ENCODE results near the gene EPS8L1. TPM values are rescaled to one million over a fixed set of nuclear protein-coding genes. Genes with fewer than 3 reads are reported as not detected.

Gene EPS8L1
- total and polyA plus RNA-seq, 2 of the 4 experiments (the other 2 are of a cell fraction): 0.90 to 2.9 TPM

- Histone ChIP-seq H2AFZ (replicated peaks; ENCODE audit: low read length, poor library complexity) (no peak overlapping the region), H2BK5ac (ENCODE audit: low read depth, low read length, poor library complexity, severe bottlenecking) (no peak overlapping the region), H3K36me3 (ENCODE audit: control insufficient read depth, insufficient read depth, low read length) (no peaks in the 10 kb centered on the region), H3K9ac (ENCODE audit: low read depth, low read length) (no peak overlapping the region), H3K14ac (replicated peaks; ENCODE audit: low read depth, low read length) (no peak overlapping the region), H2BK15ac (ENCODE audit: low read depth, low read length) (no peak overlapping the region), H3K9me1 (ENCODE audit: insufficient read depth, low read length) (no peaks in the 10 kb centered on the region), H4K8ac (ENCODE audit: low read depth in 2 of 2, low read length in 2 of 2) (no peak overlapping the region), H3K56ac (ENCODE audit: extremely low read depth, insufficient read depth, low read length) (no peak overlapping the region), H3K4me3 (ENCODE audit: insufficient read depth, low read depth, low read length) (no peak overlapping the region), H3K18ac (ENCODE audit: low read depth, low read length) (no peak overlapping the region), H3K23ac (ENCODE audit: low read depth, low read length) (no peak overlapping the region), H2AK9ac (replicated peaks; ENCODE audit: low read depth, low read length, poor library complexity) (no peak overlapping the region), H4K5ac (ENCODE audit: low read depth, low read length) (no peak overlapping the region), H2BK120ac (ENCODE audit: low read depth, low read length) (no peak overlapping the region), H3K27me3 (ENCODE audit: control insufficient read depth, insufficient read depth, low read length) (no peaks in the 10 kb centered on the region), H4K20me1 (ENCODE audit: insufficient read depth, low read length) (no peaks in the 10 kb centered on the region), H2AK5ac (ENCODE audit: low read depth, low read length) (no peak overlapping the region), H2BK20ac (ENCODE audit: low read depth, low read length) (no peak overlapping the region), H3K9me3 (ENCODE audit: control insufficient read depth, insufficient read depth, low read length) (peaks cover 10% of the 10 kb centered on the region; the same call in 1 of the 2 replicates), H3K79me1 (ENCODE audit: low read depth in 1 of 2, low read length in 2 of 2) (no peaks in the 10 kb centered on the region), H3K4ac (ENCODE audit: low read depth, low read length) (no peak overlapping the region), H3K4me1 (ENCODE audit: control insufficient read depth, insufficient read depth, low read length) (no peaks in the 10 kb centered on the region), H3K27ac (ENCODE audit: insufficient read depth, low read length) (no peak overlapping the region), H4K91ac (ENCODE audit: insufficient read depth, low read depth, low read length) (no peak overlapping the region), H3K4me2 (ENCODE audit: low read depth, low read length) (no peak overlapping the region)
- in situ Hi-C loops (cut with MboI; ENCODE audit: low sequenced_read_pairs) (no loop called here), dilution Hi-C loops (cut with HindIII; ENCODE audit: low sequenced_read_pairs, unreplicated experiment) (no loop called here), intact Hi-C loops (cut with micrococcal nuclease) (no loop called here)
- WGBS, 2 experiments (ENCODE audit: extremely low coverage in 2 of 2, insufficient read length in 1 of 2): no CpG with 5 or more reads among the region's 2 CpGs
- TF ChIP-seq BHLHE40 (IDR thresholded peaks at IDR 0.05; ENCODE audit: low read depth, low read length) (no peak), FOS (IDR thresholded peaks at IDR 0.05; ENCODE audit: low read depth, low read length) (no peak), MXI1 (IDR thresholded peaks at IDR 0.05; ENCODE audit: borderline replicate concordance, low read depth, low read length) (no peak), RAD21 (IDR thresholded peaks at IDR 0.05; ENCODE audit: low read length) (no peak), MAZ (IDR thresholded peaks at IDR 0.05; ENCODE audit: borderline replicate concordance, low read depth, low read length) (no peak), CEBPB (IDR thresholded peaks at IDR 0.05; ENCODE audit: low read depth, low read length) (no peak), USF2 (IDR thresholded peaks at IDR 0.05; ENCODE audit: low read depth, low read length) (no peak), NFE2L2 (IDR thresholded peaks at IDR 0.05; ENCODE audit: low read depth, low read length) (no peak), CHD1 (IDR thresholded peaks at IDR 0.05; ENCODE audit: low read depth, low read length) (no peak), ELK1 (IDR thresholded peaks at IDR 0.05; ENCODE audit: borderline replicate concordance, low read depth, low read length) (no peak), POLR2A (IDR thresholded peaks at IDR 0.05; ENCODE audit: low read depth, low read length) (no peak), CTCF (conservative IDR thresholded peaks at IDR 0.05; ENCODE audit: low read depth, low read length) (no peak)
- no TSS peak for BruUV-seq (replicated peaks)
- ATAC-seq (ENCODE audit: low read depth): no peak
- DNase-seq: no peak
- ChIA-PET CTCF (no interaction called here), POLR2A (ENCODE audit: unreplicated experiment) (no interaction called here)
These were observed 39.6 kb upstream of the EPS8L1 start for GRCh38 chr19:55036058-55036457.
